NB4 (cell line): ENCODE results near the gene SLC35E3.

ENCODE experiments used
- CTCF ChIP-seq: IDR thresholded peaks from one replicate; pipeline ENCODE4 v1.5.1; 2012; ENCODE audit warnings: low read depth, low read length
- MYC ChIP-seq: IDR thresholded peaks from 2 replicates; pipeline ENCODE4 v1.6.1; 2011; ENCODE audit warnings: low read depth, low read length
- POLR2A ChIP-seq: IDR thresholded peaks from 2 replicates; pipeline ENCODE4 v1.6.1; 2011; ENCODE audit warnings: mild to moderate bottlenecking; ENCODE audit not compliant: insufficient read length; ENCODE audit errors: extremely low read depth

- TF ChIP-seq CTCF: no peak
- TF ChIP-seq MYC: no peak
- TF ChIP-seq POLR2A: no peak
Measured at GRCh38 chr12:68804657-68805591, 58.9 kb downstream of the SLC35E3 start.
